ENCODE data around the gene ASB10. TPM values are rescaled to one million over a fixed set of nuclear protein-coding genes. Genes with fewer than 3 reads are reported as not detected.

The ASB10 gene
- total and polyA plus RNA-seq, 2 of the 8 experiments (the other 6 are each of a cell fraction or from before 2014, with no cell fraction given) = not detected

DNA sequence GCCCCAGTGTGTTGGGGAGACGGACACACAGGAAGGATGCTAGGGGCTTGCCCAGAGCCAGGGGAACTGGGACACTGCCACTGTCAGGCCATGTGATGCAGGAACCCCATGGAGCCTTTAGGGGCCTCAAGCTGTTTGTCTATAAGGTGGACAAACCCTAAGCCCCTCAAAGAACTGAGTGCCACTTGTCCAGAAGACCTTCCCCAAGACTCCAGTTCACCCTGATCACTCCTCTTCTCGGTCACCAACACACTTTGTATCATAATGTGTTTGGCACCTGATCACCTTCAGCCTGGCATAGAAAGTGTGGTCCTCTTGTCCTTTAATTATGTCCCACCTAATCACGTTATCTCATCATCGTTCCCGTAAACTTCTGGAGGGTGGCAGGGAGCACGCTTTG is 22.5 kb upstream of the ASB10 start:
- WGBS, 2 experiments (ENCODE audit: extremely low coverage in 1 of 2, insufficient coverage in 1 of 2, insufficient read length in 1 of 2, insufficient replicate concordance in 2 of 2, low coverage in 1 of 2, low lambda C conversion rate in 2 of 2, missing lambda C conversion rate in 1 of 2) = 88% methylated on average over 6 of the region's 6 CpGs; no CpG with 5 or more reads in 1 of the 2 experiments
- DNase-seq (ENCODE audit: low read depth in 1 of 2, low spot score in 2 of 2) = no peak
- no peak for FAIRE-seq
- peak in 1 of 2 experiments; percentile 40; a peak in 1 of 3 replicates for TF ChIP-seq POLR2A (IDR thresholded peaks at IDR 0.05; ENCODE audit: control extremely low read depth in 1 of 2, low read depth in 2 of 2, low read length in 2 of 2)
- no peak for TF ChIP-seq FOSL1 (IDR thresholded peaks at IDR 0.05; ENCODE audit: insufficient read depth, low read depth, low read length)
- TF ChIP-seq CBX8 (IDR thresholded peaks at IDR 0.05; ENCODE audit: borderline replicate concordance, low read depth, low read length) = no peak
- TF ChIP-seq, protein P1, sequence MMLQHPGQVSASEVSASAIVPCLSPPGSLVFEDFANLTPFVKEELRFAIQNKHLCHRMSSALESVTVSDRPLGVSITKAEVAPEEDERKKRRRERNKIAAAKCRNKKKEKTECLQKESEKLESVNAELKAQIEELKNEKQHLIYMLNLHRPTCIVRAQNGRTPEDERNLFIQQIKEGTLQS (IDR thresholded peaks at IDR 0.05; ENCODE audit: insufficient read depth, low read depth, low read length) = no peak

More for the DNA sequence above, 22.5 kb upstream of the ASB10 start:
- no peak overlapping the region for H2BK20ac ChIP-seq (ENCODE audit: low read length)
- H3K23me2 ChIP-seq (ENCODE audit: low read depth, low read length) = no peaks in the 10 kb centered on the region
- H3K27me3 ChIP-seq (replicated peaks in 1 of 4; ENCODE audit: control insufficient read depth in 3 of 4, extremely low read depth in 1 of 4, insufficient read depth in 3 of 4, low read length in 3 of 4) = peaks cover 0 to 3% (median 0%) of the 10 kb centered on the region in 4 experiments; a peak in 1 of 7 replicates
- no peak overlapping the region for H3K4ac ChIP-seq (replicated peaks; ENCODE audit: insufficient read length, low read depth, low read length)
- H3K9ac ChIP-seq (replicated peaks in 1 of 4; ENCODE audit: extremely low read depth in 1 of 4, low read depth in 3 of 4, low read length in 3 of 4) = no peak overlapping the region
- POLR2A ChIA-PET (ENCODE audit: partially characterized antibody) = interaction anchor here (1.0 to 3.8 kb wide), 3 partner anchors 10 to 13 kb away, joined by 4 to 13 read pairs (median 9); no protein-coding TSS in a partner anchor
- no peak overlapping the region for H4K91ac ChIP-seq (replicated peaks; ENCODE audit: insufficient read length, low read length)
- H3K18ac ChIP-seq (ENCODE audit: extremely low read depth, low read length) = no peak overlapping the region
- H4K8ac ChIP-seq (ENCODE audit: extremely low read depth, insufficient read depth, low read length) = no peak overlapping the region; the same call in 1 of the 2 replicates
- H2AFZ ChIP-seq (ENCODE audit: low read length) = no peak overlapping the region
- H3K23ac ChIP-seq (ENCODE audit: insufficient read length) = no peak overlapping the region
- no peak overlapping the region for H2BK12ac ChIP-seq (ENCODE audit: low read depth, low read length)
- H4K20me1 ChIP-seq (replicated peaks in 1 of 2; ENCODE audit: control insufficient read depth in 1 of 2, insufficient read depth in 2 of 2, low read length in 2 of 2) = peaks cover 5% of the 10 kb centered on the region in 2 experiments
- no peaks in the 10 kb centered on the region for H3K79me1 ChIP-seq (ENCODE audit: low read depth, low read length)
- no peak overlapping the region for H3K4me3 ChIP-seq (ENCODE audit: extremely low read depth in 1 of 4, insufficient read depth in 2 of 4, low read depth in 3 of 4, low read length in 4 of 4)
- peaks cover 11 to 21% (median 15%) of the 10 kb centered on the region in 4 experiments for H3K36me3 ChIP-seq (ENCODE audit: control insufficient read depth in 2 of 4, insufficient read depth in 4 of 4, low read length in 3 of 4)
- no peak overlapping the region for H3K14ac ChIP-seq (ENCODE audit: insufficient read length)
- CTCF ChIA-PET (ENCODE audit: partially characterized antibody) = interaction anchor here (0.6 to 1.4 kb wide), 4 partner anchors 9 to 77 kb away, joined by 3 read pairs; no protein-coding TSS in a partner anchor
- H2BK120ac ChIP-seq (replicated peaks; ENCODE audit: low read depth, low read length) = no peak overlapping the region
- no peak overlapping the region for H2BK15ac ChIP-seq (ENCODE audit: low read length)
- no peaks in the 10 kb centered on the region for H3K79me2 ChIP-seq (ENCODE audit: control insufficient read depth in 1 of 2, insufficient read depth in 2 of 2, low read length in 2 of 2)
- H3K9me3 ChIP-seq (ENCODE audit: insufficient read depth in 2 of 2, low read depth in 1 of 2, low read length in 1 of 2) = no peaks in the 10 kb centered on the region
- H2BK5ac ChIP-seq (ENCODE audit: low read depth, low read length) = no peak overlapping the region
- H3K4me2 ChIP-seq (ENCODE audit: insufficient read depth in 1 of 2, low read depth in 2 of 2, low read length in 2 of 2) = no peak overlapping the region
- no peak overlapping the region for H3K56ac ChIP-seq (replicated peaks; ENCODE audit: insufficient read length, low read depth, low read length)
- no peak overlapping the region for H2AK5ac ChIP-seq (ENCODE audit: low read depth, low read length)
- H4K5ac ChIP-seq (ENCODE audit: insufficient read length, low read depth, low read length) = no peak overlapping the region
- H3K27ac ChIP-seq (ENCODE audit: low read depth, low read length) = no peak overlapping the region
- peaks cover 0 to 6% (median 3%) of the 10 kb centered on the region in 4 experiments; a peak in 4 of 7 replicates for H3K4me1 ChIP-seq (replicated peaks in 1 of 4; ENCODE audit: control insufficient read depth in 3 of 4, insufficient read depth in 4 of 4, low read length in 3 of 4)
